K562 (cell line): Measurements from ENCODE around the gene NUP98. TPM values are rescaled to one million over a fixed set of nuclear protein-coding genes. Genes with fewer than 3 reads are reported as not detected.

Source experiments
- ATAC-seq: fragments of 200-7000 bp; cut with Tn5 transposase; 3 replicates; pipeline ENCODE4 v1.9.1; 2020; ENCODE audit warnings: moderate library complexity
- Bru-seq: library from RNA; stranded (reverse); fragments of 400-500 nt; gene quantifications from one replicate; lab custom pipeline; 2021; lab: Mats Ljungman, UMichigan
- BruChase-seq, 2 experiments: library from RNA; stranded (reverse); fragments of 400-500 nt; gene quantifications; one replicate each; lab custom pipeline; 2021; lab: Mats Ljungman, UMichigan
- BruUV-seq: library from RNA; stranded (reverse); fragments of 400-500 nt; replicated peaks from 2 replicates; lab custom pipeline; 2021; lab: Mats Ljungman, UMichigan
- CTCF ChIA-PET: fragments of 300-600 bp; formaldehyde crosslinking; extraction: SDS; loops from one replicate; lab custom pipeline; 2021; ENCODE audit warnings: low intra/inter-chr PET ratio; lab: Yijun Ruan, JAX
- POLR2A ChIA-PET: fragments of 300-600, 350-650 bp; sonication (Branson Sonifier 250); formaldehyde crosslinking; extraction: SDS; loops from one replicate; lab custom pipeline; 2021; ENCODE audit warnings: antibody characterized with exemption, inconsistent platforms; lab: Yijun Ruan, JAX
- DNase-seq, 4 experiments: peaks; one replicate each; pipeline versions ENCODE4 v3.0.0 to v3.0.0-alpha.2; 2011 to 2018; ENCODE audit warnings: low spot score in 3 of 4, mixed read lengths in 3 of 4; ENCODE audit errors: extremely low read depth in 1 of 4
- FAIRE-seq: peaks from 2 replicates; lab custom pipeline; 2011; peaks lifted over from hg19 to GRCh38; lab: Jason Lieb, UNC
- H2AFZ ChIP-seq: 2 replicates; pipeline ENCODE4 v1.6.0; 2011; ENCODE audit warnings: low read depth, low read length, control low read depth, inconsistent platforms
- H3K27ac ChIP-seq: fragments of 200-600 bp; 3 replicates; pipeline ENCODE4 v1.8.0; 2011; ENCODE audit warnings: low read depth, mild to moderate bottlenecking, control low read depth, inconsistent platforms, low read length, moderate library complexity, mixed read lengths; ENCODE audit errors: extremely low read depth
- H3K27me3 ChIP-seq, 2 experiments: fragments of 300-600 bp in 1 of 2; 2 replicates in 1 of 2; 3 replicates in 1 of 2; pipeline versions ENCODE4 v1.6.0 to v1.8.0; 2011; ENCODE audit warnings: inconsistent platforms in 2 of 2, low read length in 2 of 2, mild to moderate bottlenecking in 1 of 2, mixed read lengths in 1 of 2, moderate library complexity in 1 of 2; ENCODE audit not compliant: control insufficient read depth in 2 of 2, insufficient read depth in 2 of 2
- H3K36me3 ChIP-seq: fragments of 300-600 bp; 3 replicates; pipeline ENCODE4 v1.8.0; 2011; ENCODE audit warnings: mild to moderate bottlenecking, low read length, inconsistent platforms; ENCODE audit not compliant: control insufficient read depth, insufficient read depth
- H3K4me1 ChIP-seq, 2 experiments: fragments of 200-600 bp in 1 of 2; replicated peaks in 1 of 2; 2 replicates in 1 of 2; 3 replicates in 1 of 2; pipeline versions ENCODE4 v1.5.1 to v1.8.0; 2011; ENCODE audit warnings: inconsistent platforms in 2 of 2, low read length in 2 of 2, mild to moderate bottlenecking in 1 of 2, mixed read lengths in 1 of 2, moderate library complexity in 1 of 2; ENCODE audit not compliant: control insufficient read depth in 2 of 2, insufficient read depth in 2 of 2
- H3K4me2 ChIP-seq: 2 replicates; pipeline ENCODE4 v1.6.1; 2011; ENCODE audit warnings: low read length, control low read depth, inconsistent platforms, mixed read lengths; ENCODE audit not compliant: insufficient read depth
- H3K4me3 ChIP-seq: fragments of 200-600 bp; sonication (generic), shearing (Covaris generic); 2 replicates; pipeline ENCODE4 v1.5.1; 2016; ENCODE audit warnings: control low read depth, inconsistent platforms
- H3K79me2 ChIP-seq: fragments of 200-600 bp; 3 replicates; pipeline ENCODE4 v1.8.0; 2011; ENCODE audit warnings: low read length, inconsistent platforms; ENCODE audit not compliant: control insufficient read depth, insufficient read depth
- H3K9ac ChIP-seq, 2 experiments: 2 replicates each; pipeline versions ENCODE4 v1.6.0 to v1.6.1; 2011; ENCODE audit warnings: low read depth in 2 of 2, low read length in 2 of 2, control low read depth in 1 of 2, inconsistent platforms in 1 of 2, mild to moderate bottlenecking in 1 of 2, mixed read lengths in 1 of 2; ENCODE audit not compliant: insufficient read depth in 1 of 2
- H3K9me1 ChIP-seq: one replicate; pipeline ENCODE4 v1.6.0; 2011; ENCODE audit warnings: inconsistent platforms, mild to moderate bottlenecking, low read length, moderate library complexity; ENCODE audit not compliant: control insufficient read depth, insufficient read depth
- H3K9me3 ChIP-seq: replicated peaks from 2 replicates; pipeline ENCODE4 v1.5.1; 2011; ENCODE audit warnings: low read depth, low read length, inconsistent platforms; ENCODE audit not compliant: control insufficient read depth, insufficient read depth
- H4K20me1 ChIP-seq: replicated peaks from 2 replicates; pipeline ENCODE4 v1.6.1; 2011; ENCODE audit warnings: low read length, inconsistent platforms, mixed read lengths; ENCODE audit not compliant: control insufficient read depth, insufficient read depth
- BHLHE40 ChIP-seq: IDR thresholded peaks from 2 replicates; pipeline ENCODE4 v1.6.1; 2011; ENCODE audit warnings: low read length, improper control_type of control experiment
- EGR1 ChIP-seq: fragments of 450-650 bp; conservative IDR thresholded peaks from 2 replicates; pipeline ENCODE4 v1.6.1; 2017; ENCODE audit warnings: mild to moderate bottlenecking
- ELF1 ChIP-seq: fragments of 200-800 bp; sonication (Bioruptor generic); IDR thresholded peaks from 2 replicates; pipeline ENCODE4 v1.6.1; 2016; ENCODE audit warnings: missing genetic modification characterization, missing compliant biosample characterization
- FIP1L1 ChIP-seq: fragments of 200-400 bp; formaldehyde crosslinking; IDR thresholded peaks from 2 replicates; pipeline ENCODE4 v1.6.1; 2018; ENCODE audit warnings: mild to moderate bottlenecking, low read depth, low read length; ENCODE audit not compliant: poor library complexity, severe bottlenecking
- HNRNPH1 ChIP-seq: fragments of 200-400 bp; formaldehyde crosslinking; optimal IDR thresholded peaks from 2 replicates; pipeline ENCODE3; 2017; ENCODE audit warnings: low read depth, mild to moderate bottlenecking, low read length, moderate library complexity
- LCOR ChIP-seq: sonication (generic); formaldehyde crosslinking; IDR thresholded peaks from 2 replicates; pipeline ENCODE4 v1.8.0; 2022; ENCODE audit warnings: mild to moderate bottlenecking, missing genetic modification reagents
- POLR2B ChIP-seq: fragments of 450-650 bp; IDR thresholded peaks from 2 replicates; pipeline ENCODE4 v1.6.1; 2018; ENCODE audit warnings: low read depth; ENCODE audit not compliant: partially characterized antibody
- POU5F1 ChIP-seq: fragments of 150-350 bp; IDR thresholded peaks from 2 replicates; pipeline ENCODE4 v1.6.1; 2014; ENCODE audit warnings: borderline replicate concordance, low read length, low read depth, mild to moderate bottlenecking; ENCODE audit not compliant: partially characterized antibody
- SMAD1 ChIP-seq: fragments of 150-350 bp; IDR thresholded peaks from 2 replicates; pipeline ENCODE4 v1.6.1; 2014; ENCODE audit warnings: low read length, low read depth; ENCODE audit not compliant: partially characterized antibody
- SUPT5H ChIP-seq: fragments of 450-650 bp; IDR thresholded peaks from 2 replicates; pipeline ENCODE4 v1.6.1; 2016
- U2AF1 ChIP-seq: fragments of 200-400 bp; formaldehyde crosslinking; optimal IDR thresholded peaks from 2 replicates; pipeline ENCODE3; 2017; ENCODE audit warnings: mild to moderate bottlenecking, low read depth, low read length, moderate library complexity
- YY1 ChIP-seq, 3 experiments: IDR thresholded peaks; 2 replicates each; pipeline ENCODE4 v1.6.1; 2011; ENCODE audit warnings: low read length in 2 of 3, mild to moderate bottlenecking in 2 of 3, moderate library complexity in 2 of 3, borderline replicate concordance in 1 of 3, control low read depth in 1 of 3, low read depth in 1 of 3; ENCODE audit not compliant: insufficient read depth in 3 of 3, insufficient replicate concordance in 2 of 3, control insufficient read depth in 1 of 3, insufficient read length in 1 of 3; ENCODE audit errors: extremely low read depth in 1 of 3
- WGBS: fragments of 100-300 bp; shearing (Covaris generic); methylation state at CpG from one replicate; pipeline ENCODE4 v1.1.6; 2016; ENCODE audit warnings: low coverage, mixed read lengths; ENCODE audit not compliant: insufficient coverage; ENCODE audit errors: missing lambda C conversion rate; 5-methylcytosine and 5-hydroxymethylcytosine counted together
- in situ Hi-C: fragments of 300-500 bp; cut with MboI; formaldehyde crosslinking; loops from 4 replicates; pipeline ENCODE4 v1.15.0; 2018; ENCODE audit warnings: inconsistent platforms, mixed read lengths
- intact Hi-C: fragments of 100-400 bp; cut with micrococcal nuclease; formaldehyde crosslinking; loops from 2 replicates; pipeline ENCODE4 v1.14.2; 2022
- long read RNA-seq, 3 experiments: library from polyadenylated mRNA in 2 of 3; library from RNA in 1 of 3; unstranded in 2 of 3; stranded (forward) in 1 of 3; transcript quantifications; one replicate each; pipeline ENCODE4 v2.0.0, GENCODE V29; 2019 to 2022
- polyA minus RNA-seq, 3 experiments: library from RNA; depleted of rRNA, polyadenylated mRNA; stranded (reverse); fragments of >200 nt; gene quantifications; 2 replicates each; pipeline ENCODE4 v1.2.3, GENCODE V29; 2011
- polyA plus RNA-seq, 8 experiments: library from polyadenylated mRNA; depleted of rRNA in 4 of 8; stranded (reverse) in 5 of 8; unstranded in 3 of 8; fragments of >200 nt; fragmentation: Nextera tagmentation in 2 of 8; fragmentation: Illumina TruSeq in 1 of 8; extraction: Ambion mirVana in 2 of 8; extraction: Trizol in 1 of 8; gene quantifications; 2 replicates each; pipeline versions ENCODE4 v1.2.1 to v1.2.3, GENCODE V29; 2011 to 2014; ENCODE audit warnings: inconsistent platforms in 1 of 8, missing spikeins in 1 of 8
- total RNA-seq, 7 experiments: library from RNA; depleted of rRNA in 6 of 7; stranded (reverse); fragments of >200 nt in 6 of 7; fragmentation: Illumina TruSeq in 2 of 7; extraction: Trizol in 2 of 7; gene quantifications; 2 replicates each; pipeline versions ENCODE4 v1.2.1 to v1.2.3, GENCODE V29; 2011 to 2021; ENCODE audit warnings: low replicate concordance in 1 of 7
- TF ChIP-seq, protein P1 (sequence below), 2 experiments: fragments of 200-800 bp in 1 of 2; sonication (Bioruptor generic) in 1 of 2; sonication (generic) in 1 of 2; formaldehyde crosslinking in 1 of 2; IDR thresholded peaks in 1 of 2; conservative IDR thresholded peaks in 1 of 2; 2 replicates each; pipeline versions ENCODE4 v1.5.0 to v1.6.1; 2016 to 2020; ENCODE audit warnings: missing compliant biosample characterization in 1 of 2, missing genetic modification characterization in 1 of 2, missing genetic modification reagents in 1 of 2

The NUP98 gene
- total RNA-seq (2011; cell fraction: chromatin; rRNA removed; ENCODE audit: low replicate concordance): 342 and 546 TPM in 2 replicates
- 195 and 218 TPM in 2 replicates for total RNA-seq (2011; cell fraction: nucleolus; rRNA removed)
- total RNA-seq (2011; cell fraction: nucleoplasm; rRNA removed): 297 and 312 TPM in 2 replicates
- total RNA-seq (2014; rRNA removed): 143 TPM in 2 replicates
- total RNA-seq (2014; rRNA removed; fragmentation: Illumina TruSeq; extraction: Trizol): 116 and 118 TPM in 2 replicates
- total RNA-seq (2015; rRNA removed; fragmentation: Illumina TruSeq; extraction: Trizol): 164 and 182 TPM in 2 replicates
- 122 and 130 TPM in 2 replicates for total RNA-seq (2021)
- 132 and 146 TPM in 2 replicates for polyA plus RNA-seq (2011; rRNA removed)
- 259 and 340 TPM in 2 replicates for polyA plus RNA-seq (2011; cell fraction: cytosol; rRNA removed)
- polyA plus RNA-seq (2011; cell fraction: nucleus; rRNA removed): 203 and 273 TPM in 2 replicates
- polyA plus RNA-seq (2012): 80.8 and 90.3 TPM in 2 replicates
- polyA plus RNA-seq (2014; fragmentation: Illumina TruSeq; extraction: Trizol): 196 and 197 TPM in 2 replicates
- polyA plus RNA-seq (2014; fragmentation: Nextera tagmentation; extraction: Ambion mirVana): 10 to 100 TPM; 45.1 to 60.8 TPM
- 128 and 131 TPM in 2 replicates for polyA plus RNA-seq (2014; rRNA removed)
- polyA minus RNA-seq (2011; rRNA and poly(A)+ RNA removed): 279 and 376 TPM in 2 replicates
- polyA minus RNA-seq (2011; cell fraction: cytosol; rRNA and poly(A)+ RNA removed): 161 and 183 TPM in 2 replicates
- polyA minus RNA-seq (2011; cell fraction: nucleus; rRNA and poly(A)+ RNA removed): 94.9 and 145 TPM in 2 replicates
- Bru-seq, nascent RNA: percentile 89 among the genes with signal in this experiment
- percentile 92 among the genes with signal in this experiment for BruChase-seq, experiment 1, labeled RNA remaining after a 2-hour chase
- percentile 91 among the genes with signal in this experiment for BruChase-seq, experiment 2, labeled RNA remaining after a 6-hour chase
- long read RNA-seq, experiment 1, full-length matches to known transcripts: 91 of 279 reads
- long read RNA-seq, experiment 1, partial matches to known transcripts: 121 of 279 reads
- long read RNA-seq, experiment 1, other reads (novel, unspliced or antisense): 67 of 279 reads
- long read RNA-seq, experiment 2, full-length matches to known transcripts: 16 of 71 reads
- long read RNA-seq, experiment 2, partial matches to known transcripts: 25 of 71 reads
- long read RNA-seq, experiment 2, other reads (novel, unspliced or antisense): 30 of 71 reads
- long read RNA-seq, experiment 3, partial matches to known transcripts: 15 of 29 reads
- long read RNA-seq, experiment 3, other reads (novel, unspliced or antisense): 9 of 29 reads

DNA sequence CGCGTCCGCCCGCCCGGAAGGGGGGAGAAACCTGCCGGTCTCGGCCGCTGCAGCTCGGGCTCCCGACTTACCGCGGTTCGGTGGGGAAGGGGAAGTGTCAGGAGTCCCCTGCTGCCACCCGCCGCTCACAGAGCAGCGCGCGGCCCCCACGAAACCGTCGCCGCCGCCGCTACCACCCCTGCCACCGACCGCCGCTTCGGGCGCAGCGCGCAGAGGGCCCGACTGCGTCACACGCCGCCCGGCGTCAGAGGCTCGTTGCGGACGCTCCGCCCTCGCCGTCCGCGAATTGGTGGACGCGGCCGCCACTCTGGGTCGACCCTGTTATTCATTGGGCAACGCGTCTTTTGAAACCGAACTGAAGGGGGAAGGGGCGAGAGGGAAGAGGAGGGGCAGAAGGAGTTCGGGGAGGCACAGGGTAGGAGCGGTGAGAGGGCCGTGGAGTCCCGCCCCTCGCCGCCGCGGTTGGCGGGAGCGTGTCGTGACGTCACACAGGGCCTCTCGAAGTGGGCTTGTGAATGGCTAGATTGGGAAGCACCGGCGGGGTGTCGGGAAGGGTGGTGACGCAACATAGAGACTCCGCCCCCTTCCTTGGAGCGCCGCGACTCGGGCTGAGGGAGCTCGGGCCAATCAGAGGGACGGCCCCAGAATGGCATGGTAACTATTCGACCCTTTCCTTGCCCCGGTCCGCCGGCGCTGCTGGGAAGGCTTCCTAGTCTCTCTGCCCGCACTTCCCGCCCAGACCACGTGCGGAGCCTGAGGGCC is at the start of gene NUP98:
NUP98 (minus strand) TSS at position 226 of the 762 bp plus-strand sequence. CDS start 15,437 bp downstream, outside the sequence.
- Histone ChIP-seq H3K36me3 (peaks cover 37% of the 10 kb centered on the region; the same call in 2 of the 3 replicates), H3K4me3 (peak within 1 kb of the TSS; percentile 86), H4K20me1 (peaks cover 7% of the 10 kb centered on the region; the same call in 1 of the 2 replicates), H3K9me1 (no peaks in the 10 kb centered on the region), H2AFZ (peak within 1 kb of the TSS; percentile 98), H3K79me2 (peaks cover 52% of the 10 kb centered on the region), H3K4me2 (peak within 1 kb of the TSS; percentile 96), H3K27me3 (no peaks in the 10 kb centered on the region), H3K4me1 (peaks cover 12 to 22% of the 10 kb centered on the region in 2 experiments), H3K9ac (peak within 1 kb of the TSS; percentile 92 to 97), H3K27ac (peak within 1 kb of the TSS; percentile 94), H3K9me3 (no peaks in the 10 kb centered on the region)
- in situ Hi-C loops (no loop called here), intact Hi-C loops (no loop called here)
- ChIA-PET POLR2A (interaction anchor here (0.5 to 3.0 kb wide), 11 partner anchors 8 to 751 kb away, joined by 3 to 22 read pairs (median 3); partner anchors contain the start of genes PGAP2 and RHOG), CTCF (interaction anchor here (1.5 kb wide), 1 partner anchor 11 kb away, joined by 5 read pairs; the partner anchor contains the start of gene PGAP2)
- FAIRE-seq: peak; percentile 96
- peak; percentile 97 to 100 (median 98) for DNase-seq
- under 1% methylated on average over 76 of the region's 86 CpGs for WGBS
- BruUV-seq: no TSS peak
- ATAC-seq: peak; percentile 95
- TF ChIP-seq POLR2B (peak; percentile 89), FIP1L1 (peak; percentile 24), YY1 (IDR thresholded peaks at IDR 0.05; ENCODE audit: borderline replicate concordance in 1 of 3, control insufficient read depth in 1 of 3, extremely low read depth in 1 of 3, insufficient read depth in 3 of 3, insufficient read length in 1 of 3, insufficient replicate concordance in 2 of 3, low read depth in 1 of 3, low read length in 2 of 3) (peak in 2 of 3 experiments; percentile 30 to 51), HNRNPH1 (no peak), U2AF1 (peak; percentile 87), LCOR (CRISPR knock-in tag) (peak; percentile 86), ELF1 (peak; percentile 79), SUPT5H (peak; percentile 91), POU5F1 (no peak), SMAD1 (peak; percentile 64), BHLHE40 (peak; percentile 36; the same call in 1 of the 2 replicates), EGR1 (peak; percentile 53)
- TF ChIP-seq, protein P1, sequence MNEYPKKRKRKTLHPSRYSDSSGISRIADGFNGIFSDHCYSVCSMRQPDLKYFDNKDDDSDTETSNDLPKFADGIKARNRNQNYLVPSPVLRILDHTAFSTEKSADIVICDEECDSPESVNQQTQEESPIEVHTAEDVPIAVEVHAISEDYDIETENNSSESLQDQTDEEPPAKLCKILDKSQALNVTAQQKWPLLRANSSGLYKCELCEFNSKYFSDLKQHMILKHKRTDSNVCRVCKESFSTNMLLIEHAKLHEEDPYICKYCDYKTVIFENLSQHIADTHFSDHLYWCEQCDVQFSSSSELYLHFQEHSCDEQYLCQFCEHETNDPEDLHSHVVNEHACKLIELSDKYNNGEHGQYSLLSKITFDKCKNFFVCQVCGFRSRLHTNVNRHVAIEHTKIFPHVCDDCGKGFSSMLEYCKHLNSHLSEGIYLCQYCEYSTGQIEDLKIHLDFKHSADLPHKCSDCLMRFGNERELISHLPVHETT (CRISPR knock-in tag; conservative IDR thresholded peaks at IDR 0.05 in 1 of 2, IDR thresholded peaks at IDR 0.05 in 1 of 2): peak in 1 of 2 experiments; percentile 54; a peak in 1 of 4 replicates
